GM12875 (cell line): ENCODE results near the gene SCTR.

Experiments used
- H3K4me3 ChIP-seq: one replicate; pipeline ENCODE4 v1.5.1; 2011; ENCODE audit warnings: low read depth, low read length, control low read depth
- CTCF ChIP-seq: IDR thresholded peaks from 2 replicates; pipeline ENCODE4 v1.5.1; 2011; ENCODE audit warnings: low read depth, mild to moderate bottlenecking, control low read depth, inconsistent platforms, low read length, moderate library complexity, borderline replicate concordance; ENCODE audit not compliant: insufficient read depth

SCTR gene

GRCh38 chr2:119474371-119475224 lies 49.7 kb downstream of the SCTR start:
- H3K4me3 ChIP-seq: no peak overlapping the region
- TF ChIP-seq CTCF: no peak

GRCh38 chr2:119473621-119474370 lies 50.5 kb downstream of the SCTR start:
- no peak for TF ChIP-seq CTCF

GRCh38 chr2:119472749-119473148 lies 51.5 kb downstream of the SCTR start:
- H3K4me3 ChIP-seq: no peak overlapping the region
- TF ChIP-seq CTCF: no peak

More at GRCh38 chr2:119473621-119474370, 50.5 kb downstream of the SCTR start:
- H3K4me3 ChIP-seq: no peak overlapping the region

- H3K4me3 ChIP-seq: no peak overlapping the region
- TF ChIP-seq CTCF: no peak
Observed at GRCh38 chr2:119469661-119470297, 54.5 kb downstream of the SCTR start.

- no peak overlapping the region for H3K4me3 ChIP-seq
- TF ChIP-seq CTCF: no peak
Observed at GRCh38 chr2:119469131-119469530, 55.2 kb downstream of the SCTR start.

- no peak for TF ChIP-seq CTCF
- no peak overlapping the region for H3K4me3 ChIP-seq
Observed at GRCh38 chr2:119468154-119468955, 55.9 kb downstream of the SCTR start.
